Esophagus muscularis mucosa (tissue), 3 donors: ENCODE measurements around the gene SGK1.

Experiments used
- POLR2A ChIP-seq: fragments of 450-650 bp; IDR thresholded peaks from one replicate; pipeline ENCODE4 v1.6.1; 2017; ENCODE audit warnings: antibody characterized with exemption, moderate library complexity, mild to moderate bottlenecking, low read depth
- TF ChIP-seq, protein P1 (sequence below), 3 experiments: fragments of 200-600 bp in 2 of 3; fragments of 450-650 bp in 1 of 3; sonication (generic) in 2 of 3; IDR thresholded peaks; one replicate each; pipeline ENCODE4 v1.5.1; 2017 to 2019; ENCODE audit warnings: antibody characterized with exemption in 3 of 3, mild to moderate bottlenecking in 2 of 3, moderate library complexity in 1 of 3

DNA sequence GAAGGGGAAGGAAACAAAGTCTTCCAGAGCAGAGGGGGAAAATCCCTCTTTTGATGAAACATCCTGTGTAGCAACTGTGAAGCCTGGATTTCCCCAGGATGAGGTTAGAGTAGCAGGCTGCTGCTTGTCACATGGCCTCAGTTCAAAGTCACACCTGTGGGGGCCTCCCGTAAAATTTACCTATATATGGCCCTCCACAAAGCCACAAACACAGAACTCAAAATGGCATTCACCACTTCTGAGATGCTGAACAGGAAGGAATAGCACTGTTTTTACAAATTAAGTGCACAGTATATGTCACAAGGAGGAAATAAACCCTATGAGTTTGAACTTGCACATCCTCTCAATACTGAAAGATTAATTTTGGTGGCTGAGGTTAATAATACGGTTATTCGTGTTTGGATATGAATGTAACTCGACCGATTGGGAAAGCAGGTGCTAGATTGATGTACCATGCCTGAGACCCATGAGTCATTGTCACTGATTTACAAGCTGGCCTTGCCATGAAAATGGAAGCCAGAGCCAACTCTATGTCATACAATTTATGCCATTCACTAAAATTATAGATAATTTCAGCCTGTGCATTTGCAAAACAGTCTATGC is 70.6 kb downstream of the SGK1 start:
- TF ChIP-seq, protein P1, sequence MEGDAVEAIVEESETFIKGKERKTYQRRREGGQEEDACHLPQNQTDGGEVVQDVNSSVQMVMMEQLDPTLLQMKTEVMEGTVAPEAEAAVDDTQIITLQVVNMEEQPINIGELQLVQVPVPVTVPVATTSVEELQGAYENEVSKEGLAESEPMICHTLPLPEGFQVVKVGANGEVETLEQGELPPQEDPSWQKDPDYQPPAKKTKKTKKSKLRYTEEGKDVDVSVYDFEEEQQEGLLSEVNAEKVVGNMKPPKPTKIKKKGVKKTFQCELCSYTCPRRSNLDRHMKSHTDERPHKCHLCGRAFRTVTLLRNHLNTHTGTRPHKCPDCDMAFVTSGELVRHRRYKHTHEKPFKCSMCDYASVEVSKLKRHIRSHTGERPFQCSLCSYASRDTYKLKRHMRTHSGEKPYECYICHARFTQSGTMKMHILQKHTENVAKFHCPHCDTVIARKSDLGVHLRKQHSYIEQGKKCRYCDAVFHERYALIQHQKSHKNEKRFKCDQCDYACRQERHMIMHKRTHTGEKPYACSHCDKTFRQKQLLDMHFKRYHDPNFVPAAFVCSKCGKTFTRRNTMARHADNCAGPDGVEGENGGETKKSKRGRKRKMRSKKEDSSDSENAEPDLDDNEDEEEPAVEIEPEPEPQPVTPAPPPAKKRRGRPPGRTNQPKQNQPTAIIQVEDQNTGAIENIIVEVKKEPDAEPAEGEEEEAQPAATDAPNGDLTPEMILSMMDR (IDR thresholded peaks at IDR 0.05) = no peak
- TF ChIP-seq POLR2A = no peak
